Transverse colon (tissue), 3 donors: ENCODE data around the gene PDCD1.

ENCODE experiments used
- CTCF ChIP-seq, 5 experiments: fragments of 200-600 bp in 3 of 5; fragments of 450-650 bp in 2 of 5; sonication (generic) in 3 of 5; IDR thresholded peaks; 1 replicate in 2 of 5; 2 replicates in 3 of 5; pipeline ENCODE4 v1.5.1; 2016 to 2017; ENCODE audit warnings: antibody characterized with exemption in 5 of 5, inconsistent platforms in 3 of 5, mild to moderate bottlenecking in 2 of 5, moderate library complexity in 1 of 5
- EP300 ChIP-seq: sonication (generic); formaldehyde crosslinking; IDR thresholded peaks from one replicate; pipeline ENCODE4 v1.6.1; 2017; ENCODE audit warnings: antibody characterized with exemption, low read depth
- POLR2A ChIP-seq: fragments of 450-650 bp; IDR thresholded peaks from one replicate; pipeline ENCODE4 v1.6.1; 2016; ENCODE audit warnings: antibody characterized with exemption, mild to moderate bottlenecking, moderate library complexity

GRCh38 chr2:241846406-241846805 lies 12.3 kb downstream of the PDCD1 start:
- no peak for TF ChIP-seq EP300
- TF ChIP-seq POLR2A = no peak
- TF ChIP-seq CTCF (IDR thresholded peaks at IDR 0.05) = no peak
